Tibial nerve (tissue), 4 donors: ENCODE measurements around the gene ARL8B.

Experiments used
- CTCF ChIP-seq, 5 experiments: fragments of 200-600 bp in 3 of 5; fragments of 450-650 bp in 2 of 5; sonication (generic) in 3 of 5; IDR thresholded peaks; one replicate each; pipeline ENCODE4 v1.5.1; 2016 to 2019; ENCODE audit warnings: antibody characterized with exemption in 5 of 5, mild to moderate bottlenecking in 3 of 5, moderate library complexity in 2 of 5
- EP300 ChIP-seq, 2 donors: sonication (generic); formaldehyde crosslinking; IDR thresholded peaks; one replicate each; pipeline ENCODE4 v1.6.1; 2017; ENCODE audit warnings: antibody characterized with exemption in 2 of 2, mild to moderate bottlenecking in 1 of 2
- POLR2A ChIP-seq, 2 donors: fragments of 450-650 bp; IDR thresholded peaks; one replicate each; pipeline ENCODE4 v1.6.1; 2017; ENCODE audit warnings: antibody characterized with exemption in 2 of 2, mild to moderate bottlenecking in 2 of 2, moderate library complexity in 2 of 2

- TF ChIP-seq CTCF (IDR thresholded peaks at IDR 0.05) (no peak), EP300 (IDR thresholded peaks at IDR 0.05) (no peak), POLR2A (IDR thresholded peaks at IDR 0.05) (no peak)
Measured at GRCh38 chr3:5217824-5218595, 95.9 kb downstream of the ARL8B start.
